SK-N-MC (cell line): Measurements from ENCODE around the gene LTA.

Experiments used
- FOXP2 ChIP-seq: optimal IDR thresholded peaks from 2 replicates; pipeline ENCODE3; 2011; ENCODE audit warnings: mild to moderate bottlenecking, moderate library complexity; ENCODE audit not compliant: insufficient read depth; ENCODE audit errors: extremely low read length, control extremely low read depth
- POLR2AphosphoS5 ChIP-seq: IDR thresholded peaks from 2 replicates; pipeline ENCODE4 v1.6.1; 2012; ENCODE audit warnings: mild to moderate bottlenecking, low read depth, low read length, borderline replicate concordance

DNA sequence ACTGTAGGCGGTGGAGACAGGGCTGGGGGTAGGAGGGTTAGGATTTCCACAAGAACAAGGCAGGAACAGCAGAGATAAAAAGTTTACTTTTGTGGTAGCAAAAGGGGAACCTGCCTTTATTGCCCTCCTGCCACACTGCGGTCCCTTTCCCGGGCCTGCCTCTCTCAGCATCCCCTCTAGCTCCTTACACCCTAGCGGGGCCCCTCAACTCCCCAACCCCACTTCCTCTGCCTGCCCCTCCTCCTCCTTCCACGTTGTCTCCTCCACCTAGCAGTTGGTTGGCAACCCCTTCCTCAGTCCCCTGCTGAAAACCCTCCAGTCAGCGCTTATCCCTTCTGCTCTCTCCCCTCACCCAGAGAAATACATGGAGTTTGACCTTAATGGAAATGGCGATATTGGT lies 43.7 kb downstream of the LTA start:
- TF ChIP-seq POLR2AphosphoS5 (no peak), FOXP2 (no peak)
